Left kidney (tissue), 8 donors: ENCODE measurements around the gene NGF. TPM values are rescaled to one million over a fixed set of nuclear protein-coding genes. Genes with fewer than 3 reads are reported as not detected.
"Not testable (repeated sequence)": the region's sequence is repeated elsewhere in the genome, so short reads cannot be mapped to it uniquely, and the experiment has no call there.

Experiments
- DNase-seq: peaks from one replicate; pipeline ENCODE4 v3.0.0-alpha.2; 2013
- long read RNA-seq, 8 donors: transcript quantifications; one replicate each; lab custom pipeline, GENCODE V29; 2026
- polyA plus RNA-seq: library from polyadenylated mRNA; unstranded; fragments of 120-200 nt; gene quantifications from one replicate; pipeline ENCODE4 v1.2.1, GENCODE V29; 2013; ENCODE audit not compliant: insufficient read length

Gene NGF
- 1.8 TPM for polyA plus RNA-seq
- long read RNA-seq, donor 1: 0 reads
- long read RNA-seq, donor 2, partial matches to known transcripts: 0 of 1 reads
- long read RNA-seq, donor 2, other reads (novel, unspliced or antisense): 0 of 1 reads
- long read RNA-seq, donor 3: 0 reads
- long read RNA-seq, donor 4: 0 reads
- long read RNA-seq, donor 5, partial matches to known transcripts: 0 of 3 reads
- long read RNA-seq, donor 5, other reads (novel, unspliced or antisense): 0 of 3 reads
- long read RNA-seq, donor 6: 0 reads
- long read RNA-seq, donor 7, partial matches to known transcripts: 0 of 1 reads
- long read RNA-seq, donor 7, other reads (novel, unspliced or antisense): 0 of 1 reads
- long read RNA-seq, donor 8: 0 reads

DNA sequence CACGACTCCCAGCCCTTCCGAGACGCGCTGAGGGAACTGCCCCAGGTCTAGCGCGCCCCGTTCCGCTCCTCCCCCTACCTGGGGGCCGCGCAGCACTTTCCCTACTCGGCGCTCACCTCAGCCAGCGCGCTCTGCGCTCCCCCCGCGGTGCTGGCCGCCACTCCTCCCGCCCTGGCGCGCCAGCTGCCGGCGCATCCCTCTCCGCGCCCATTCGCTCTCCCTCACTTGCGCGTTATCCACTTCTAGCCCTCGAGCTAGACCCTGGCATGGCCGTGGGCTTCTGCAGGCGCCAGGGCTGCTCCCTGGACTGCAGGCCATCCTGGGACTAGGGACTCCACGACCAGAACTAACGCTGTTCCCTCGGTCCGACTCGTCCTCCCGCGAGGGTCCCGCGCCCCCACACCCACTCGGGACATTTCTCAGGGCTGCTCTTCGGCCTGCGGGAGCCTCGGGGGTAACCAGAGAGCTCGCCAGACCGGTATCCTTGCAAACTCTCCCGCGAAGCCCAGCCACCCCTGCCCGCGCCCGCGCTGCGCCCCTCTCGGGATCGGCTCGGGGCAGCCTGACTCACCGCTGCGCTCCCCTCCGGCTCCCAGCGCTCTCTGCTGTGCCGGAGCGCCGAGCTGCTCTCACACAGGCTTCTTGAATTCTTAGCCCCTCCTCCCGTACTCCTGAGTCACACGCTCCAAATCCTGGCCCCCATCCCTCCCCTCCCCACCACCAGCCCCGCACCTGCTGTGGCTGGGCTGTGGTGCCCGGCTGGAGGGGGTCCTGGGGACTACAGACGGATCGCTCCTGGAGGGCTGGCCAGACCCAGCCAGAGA, at the start of gene NGF:
TSS of gene NGF (minus strand) at position 617 of the 824 bp plus-strand sequence. CDS start 51,454 bp downstream, outside the sequence.
- DNase-seq: peak; percentile 28

DNA sequence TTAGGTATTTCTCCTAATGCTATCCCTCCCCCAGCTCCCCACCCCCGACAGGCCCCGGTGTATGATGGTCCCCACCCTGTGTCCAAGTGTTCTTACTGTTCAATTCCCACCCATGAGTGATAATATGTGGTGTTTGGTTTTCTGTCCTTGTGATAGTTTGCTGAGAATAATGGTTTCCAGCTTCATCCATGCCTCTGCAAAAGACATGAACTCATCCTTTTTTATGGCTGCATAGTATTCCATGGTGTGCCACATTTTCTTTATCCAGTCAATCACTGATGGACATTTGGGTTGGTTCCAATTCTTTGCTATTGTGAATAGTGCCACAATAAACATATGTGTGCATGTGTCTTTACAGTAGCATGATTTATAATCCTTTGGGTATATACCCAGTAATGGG, 45.4 kb upstream of the NGF start:
- not testable (repeated sequence) for DNase-seq

DNA sequence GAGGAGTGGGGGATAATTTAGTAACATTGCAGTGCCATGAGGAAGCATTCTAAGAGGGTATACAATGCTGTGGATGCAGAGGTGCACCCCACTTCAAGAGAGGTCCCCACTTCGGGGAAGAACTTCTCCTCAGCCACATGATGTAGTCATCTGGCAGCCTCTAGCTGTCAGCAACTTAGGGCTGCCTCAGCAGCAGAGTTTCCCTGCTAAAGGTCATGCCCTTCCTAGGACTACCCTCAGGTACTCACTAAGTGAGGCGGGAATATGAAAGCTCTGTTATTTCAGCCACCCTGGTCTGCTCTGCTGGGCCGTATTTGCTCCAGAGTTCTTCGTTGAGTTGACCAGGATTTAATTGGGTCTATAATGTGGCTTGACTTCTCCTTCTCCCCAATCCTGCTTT, 41.9 kb upstream of the NGF start:
- DNase-seq: no peak

DNA sequence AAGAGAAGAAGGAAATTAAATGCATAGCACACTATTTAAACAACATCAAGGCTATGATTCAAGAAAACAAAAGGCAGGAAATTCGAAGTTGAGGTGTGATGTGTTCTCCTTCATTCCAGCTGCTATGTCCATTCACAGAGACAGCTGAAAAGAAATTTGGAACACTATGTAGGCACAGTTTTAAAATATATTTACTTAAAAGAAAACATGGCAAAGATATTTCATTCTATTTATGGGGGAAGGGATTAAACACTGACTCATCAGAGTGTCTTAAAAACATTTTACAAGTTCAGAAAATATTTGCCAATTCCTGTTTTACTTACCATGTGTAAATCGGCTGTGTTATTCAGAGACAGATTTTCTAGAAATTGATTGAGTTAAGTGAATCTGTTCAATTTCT, 39.4 kb upstream of the NGF start:
- no peak for DNase-seq

DNA sequence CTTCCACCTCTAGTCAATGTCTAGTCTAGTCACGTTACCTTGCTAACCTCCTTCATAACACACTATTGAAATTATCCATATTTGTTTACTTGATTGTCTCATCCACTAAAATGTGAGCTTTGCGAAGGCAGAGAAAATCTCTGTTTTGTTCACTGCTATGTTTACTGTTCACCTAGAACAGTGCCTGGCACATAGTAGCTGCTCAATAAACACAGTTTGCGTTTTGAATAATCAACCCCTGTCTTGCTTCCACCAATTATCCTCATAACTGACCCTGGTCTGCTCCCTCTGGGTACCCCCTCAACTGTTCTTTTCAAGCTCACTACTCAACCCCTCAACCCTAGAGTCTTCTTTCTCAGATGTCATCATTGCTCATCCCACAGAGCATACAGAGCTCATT, 36.5 kb upstream of the NGF start:
- no peak for DNase-seq

DNA sequence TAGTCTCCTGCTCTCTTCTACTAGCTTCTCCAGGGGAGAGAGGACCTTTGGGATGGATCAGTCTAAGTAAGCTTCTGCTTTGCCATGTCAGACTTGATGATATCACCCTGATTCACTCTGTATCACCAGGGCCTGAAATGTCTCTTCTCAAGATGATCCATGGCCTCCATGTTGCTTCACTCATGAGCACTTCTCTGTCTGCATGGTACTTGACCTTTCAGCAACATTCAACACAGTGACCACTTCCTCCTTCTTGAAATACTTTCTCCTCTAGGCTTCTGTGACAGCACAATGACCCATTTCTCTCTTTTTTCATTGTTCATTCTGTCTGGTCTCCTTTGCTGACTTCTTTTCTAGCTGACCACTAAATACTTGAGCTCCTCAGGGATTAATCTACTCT, 35.3 kb upstream of the NGF start:
- DNase-seq: no peak

DNA sequence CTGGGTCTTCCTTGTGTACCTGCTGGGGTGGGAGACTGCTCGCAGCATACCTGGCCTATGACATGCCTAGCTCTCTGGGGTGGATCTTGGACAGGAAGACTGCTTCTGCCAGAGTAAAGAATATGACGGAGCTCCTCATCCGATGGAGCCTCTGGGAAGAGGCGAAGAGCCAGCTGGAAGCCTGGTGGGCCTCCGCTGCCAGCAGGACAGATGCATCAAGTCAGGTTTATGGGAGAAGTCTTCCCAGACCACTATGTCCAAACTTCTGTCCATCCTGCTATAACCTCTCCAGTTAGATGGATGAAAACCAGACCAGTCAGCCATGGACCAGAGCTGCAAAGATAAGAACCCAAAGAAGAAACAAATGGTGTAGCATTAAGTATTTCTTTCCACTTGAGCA, 27.7 kb upstream of the NGF start:
- DNase-seq: no peak

DNA sequence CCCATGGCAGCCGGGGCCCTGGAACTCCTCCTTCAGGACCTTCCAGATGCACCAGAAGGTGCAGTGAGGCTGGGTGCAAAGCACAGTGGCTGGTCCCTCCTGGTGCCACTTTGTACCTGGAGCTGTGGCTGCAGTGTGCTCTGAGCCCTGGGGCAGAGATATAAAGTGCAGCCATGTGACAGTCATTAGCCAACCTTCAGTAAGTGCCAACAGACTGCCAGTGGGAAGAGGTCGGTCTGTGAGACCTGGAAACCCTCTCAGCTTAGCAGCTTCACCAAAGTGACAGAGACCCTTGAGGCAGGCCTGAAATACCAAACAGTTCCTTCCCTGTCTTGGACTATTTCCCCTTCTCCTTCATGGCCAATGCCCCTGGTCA, 26.7 kb upstream of the NGF start:
- no peak for DNase-seq

DNA sequence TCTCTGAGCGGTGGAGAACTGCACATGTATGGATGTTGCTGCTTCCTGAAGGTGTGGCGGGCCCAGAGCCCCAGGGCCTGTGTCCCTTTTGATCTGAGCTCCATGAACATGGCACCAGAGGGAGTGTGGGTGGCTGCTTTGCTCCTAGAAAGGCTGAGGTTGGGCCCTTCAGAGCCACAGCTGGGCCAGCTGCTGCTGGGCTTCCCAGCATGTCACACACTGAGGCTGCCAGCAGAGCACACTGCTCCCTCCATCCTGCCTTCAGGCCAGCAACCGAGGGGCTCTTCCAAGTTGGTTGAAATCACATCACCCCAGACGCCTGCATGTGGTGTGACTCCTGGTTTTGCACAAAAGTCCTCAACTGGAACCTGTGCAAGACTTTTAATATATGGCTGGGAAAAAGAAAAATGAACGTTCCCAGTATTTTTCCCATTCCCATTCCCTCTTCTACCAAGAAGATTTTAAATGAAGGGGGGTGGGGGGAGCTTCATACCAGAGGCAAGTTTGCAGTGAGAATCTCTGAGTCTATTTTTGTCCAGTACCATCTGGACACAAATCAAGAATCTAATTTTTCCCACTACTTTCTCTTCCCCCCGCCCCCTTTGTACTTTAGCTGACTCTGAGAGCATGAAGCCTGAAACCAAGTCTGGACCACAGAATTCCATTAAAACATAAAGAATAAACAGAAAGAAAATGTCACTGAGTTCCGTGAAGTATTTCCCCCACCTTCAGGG, 26.2 kb upstream of the NGF start:
- DNase-seq: peak; percentile 17

DNA sequence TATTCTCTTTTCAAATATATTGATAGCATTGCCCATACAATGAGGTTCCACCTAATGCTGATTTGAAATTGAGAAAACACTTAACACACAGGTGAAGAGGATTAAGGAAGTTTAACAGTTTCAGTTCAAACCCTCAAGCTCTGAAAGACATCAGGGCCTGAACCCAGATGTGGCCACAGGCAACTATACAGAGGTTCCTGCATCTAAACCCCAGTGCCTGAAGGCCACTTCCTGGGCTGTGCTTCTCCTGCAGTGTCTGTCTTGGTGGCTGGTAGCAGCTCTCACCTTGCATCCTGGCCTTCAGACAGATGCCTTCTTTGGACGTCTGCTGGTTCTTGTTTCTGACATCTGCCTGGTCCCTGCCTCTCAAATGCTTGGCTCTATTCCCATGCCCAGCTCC, 25.1 kb upstream of the NGF start:
- DNase-seq: no peak

DNA sequence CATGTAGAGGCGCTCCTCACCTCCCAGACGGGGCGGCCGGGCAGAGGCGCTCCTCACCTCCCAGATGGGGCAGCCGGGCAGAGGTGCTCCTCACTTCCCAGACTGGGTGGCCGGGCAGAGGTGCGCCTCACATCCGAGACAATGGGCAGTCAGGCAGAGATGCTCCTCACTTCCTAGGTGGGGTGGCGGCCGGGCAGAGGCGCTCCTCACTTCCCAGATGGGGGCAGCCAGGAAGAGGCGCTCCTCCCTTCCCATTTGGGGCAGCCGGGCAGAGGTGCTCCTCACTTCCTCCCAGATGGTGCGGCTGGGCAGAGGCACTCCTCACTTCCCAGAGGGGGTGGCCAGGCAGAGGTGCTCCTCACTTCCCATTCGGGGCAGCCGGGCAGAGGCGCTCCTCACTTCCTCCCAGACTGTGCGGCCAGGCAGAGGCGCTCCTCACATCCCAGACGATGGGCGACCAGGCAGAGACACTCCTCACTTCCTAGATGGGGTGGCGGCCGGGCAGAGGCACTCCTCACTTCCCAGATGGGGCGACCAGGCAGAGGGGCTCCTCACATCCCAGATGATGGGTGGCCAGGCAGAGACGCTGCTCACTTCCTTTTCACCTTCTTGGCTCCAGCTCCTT, 22.6 kb upstream of the NGF start:
- DNase-seq: not testable (repeated sequence)

DNA sequence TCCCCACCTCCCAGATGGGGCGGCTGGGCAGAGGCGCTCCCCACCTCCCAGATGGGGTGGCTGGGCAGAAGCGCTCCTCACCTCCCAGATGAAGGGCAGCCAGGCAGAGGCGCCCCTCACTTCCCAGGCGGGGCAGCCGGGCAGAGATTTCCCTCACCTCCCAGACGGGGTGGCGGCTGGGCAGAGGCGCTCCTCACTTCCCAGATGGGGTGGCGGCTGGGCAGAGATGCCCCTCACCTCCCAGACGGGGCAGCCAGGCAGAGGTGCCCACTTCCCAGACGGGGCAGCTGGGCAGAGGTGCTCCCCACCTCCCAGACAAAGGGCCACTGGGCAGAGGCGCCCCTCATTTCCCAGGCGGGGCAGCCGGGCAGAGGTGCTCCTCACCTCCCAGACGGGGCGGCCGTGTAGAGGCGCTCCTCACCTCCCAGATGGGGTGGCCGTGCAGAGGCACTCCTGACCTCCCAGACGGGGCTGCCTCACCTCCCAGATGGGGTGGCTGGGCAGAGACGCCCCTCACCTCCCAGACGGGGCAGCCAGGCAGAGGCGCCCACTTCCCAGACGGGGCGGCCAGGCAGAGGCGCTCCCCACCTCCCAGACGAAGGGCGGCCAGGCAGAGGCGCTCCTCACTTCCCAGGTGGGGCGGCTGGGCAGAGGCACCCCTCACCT, 21.9 kb upstream of the NGF start:
- not testable (repeated sequence) for DNase-seq

DNA sequence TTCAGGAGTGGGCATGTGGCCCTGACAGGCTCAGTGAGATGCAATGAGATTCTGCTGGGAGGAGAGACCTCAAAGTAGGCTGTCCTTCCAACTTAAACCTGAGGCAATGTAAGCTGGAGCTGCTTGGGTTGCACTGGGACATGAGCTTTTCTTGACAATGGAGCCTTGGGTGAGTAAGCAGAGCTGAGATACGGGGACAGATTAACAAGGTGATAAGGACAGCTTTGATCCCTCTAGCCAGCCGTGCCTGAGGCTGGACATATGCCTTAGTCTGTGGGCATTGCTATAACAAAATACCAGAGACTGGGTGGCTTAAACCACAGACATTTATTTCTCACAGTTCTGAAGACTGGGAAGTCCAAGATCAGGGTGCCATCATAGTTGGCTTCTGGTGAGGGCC, 18.3 kb upstream of the NGF start:
- no peak for DNase-seq

DNA sequence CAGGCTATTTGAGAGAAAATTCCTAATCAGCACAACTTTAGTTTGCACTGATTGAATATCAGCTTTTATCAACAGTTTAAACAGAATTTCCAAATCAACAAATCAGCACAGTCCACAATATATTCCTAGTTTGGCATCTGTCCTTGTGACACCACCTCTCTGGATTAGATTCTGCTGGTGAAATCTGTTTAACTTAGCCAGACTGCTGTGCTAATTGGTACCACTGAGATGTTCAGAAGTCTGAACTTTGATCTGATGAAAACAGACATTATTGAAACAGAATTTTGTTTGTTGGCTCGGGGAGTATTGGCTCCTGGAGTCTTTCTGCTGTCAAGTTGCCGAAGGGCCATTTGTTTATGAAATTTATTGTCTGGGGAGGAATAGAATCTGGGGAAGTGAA, 17.0 kb upstream of the NGF start:
- no peak for DNase-seq

DNA sequence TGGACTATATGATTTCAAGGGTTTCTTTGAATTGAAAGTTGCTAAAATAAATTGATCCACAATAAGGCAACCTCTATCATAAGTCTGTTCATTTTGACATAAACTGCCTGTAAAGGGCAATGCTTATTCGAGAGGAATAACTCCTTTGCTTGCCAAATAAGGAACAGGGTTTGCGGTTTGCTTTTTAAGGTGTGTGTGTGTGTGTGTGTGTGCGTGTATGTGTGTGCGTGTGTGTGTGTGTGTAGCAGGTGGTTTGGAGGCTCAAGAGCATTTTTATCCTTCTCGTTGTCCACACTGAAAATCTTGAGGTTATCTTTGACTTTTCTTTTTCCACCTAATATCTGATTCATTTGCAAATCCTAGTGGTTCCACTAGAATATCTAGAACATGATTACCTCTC, 13.1 kb upstream of the NGF start:
- DNase-seq: no peak

DNA sequence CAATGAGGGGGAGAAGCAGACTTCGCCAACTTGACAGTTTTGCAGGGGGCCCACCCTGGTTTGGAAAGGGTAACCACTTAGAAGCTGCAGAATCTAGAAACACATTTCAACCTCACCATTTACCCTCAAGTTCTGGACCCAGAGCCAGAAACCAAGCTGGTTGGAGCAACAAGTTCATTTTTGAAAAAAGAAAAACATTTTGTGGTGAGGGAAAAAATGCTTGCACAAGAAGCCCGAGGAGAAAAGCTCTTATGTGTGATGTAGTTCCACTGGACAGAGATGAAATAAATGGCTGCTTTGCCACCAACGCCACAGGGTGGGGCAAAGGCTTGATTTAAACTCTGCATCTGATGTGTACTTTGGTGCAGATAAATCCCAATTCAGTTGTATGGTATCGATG, 10.6 kb upstream of the NGF start:
- DNase-seq: no peak

DNA sequence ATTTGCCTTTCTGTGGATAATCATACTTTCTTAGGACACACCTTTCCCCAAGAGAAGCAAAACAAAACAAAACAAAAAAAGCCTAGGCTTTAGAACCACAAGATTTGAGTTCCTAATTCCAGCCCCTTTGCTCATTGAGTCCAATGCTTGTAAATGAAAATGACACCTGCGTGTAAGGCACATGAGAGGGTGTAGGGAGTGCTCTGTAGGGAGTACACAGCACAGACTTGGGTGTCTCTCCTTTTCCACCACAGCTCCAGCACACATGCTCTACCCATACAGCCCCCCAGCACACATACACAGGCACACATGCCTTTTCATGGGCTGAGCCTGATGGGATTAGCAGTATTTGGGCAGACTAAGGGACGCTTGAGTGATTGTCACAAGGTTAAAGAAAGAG, 9.2 kb upstream of the NGF start:
- no peak for DNase-seq

DNA sequence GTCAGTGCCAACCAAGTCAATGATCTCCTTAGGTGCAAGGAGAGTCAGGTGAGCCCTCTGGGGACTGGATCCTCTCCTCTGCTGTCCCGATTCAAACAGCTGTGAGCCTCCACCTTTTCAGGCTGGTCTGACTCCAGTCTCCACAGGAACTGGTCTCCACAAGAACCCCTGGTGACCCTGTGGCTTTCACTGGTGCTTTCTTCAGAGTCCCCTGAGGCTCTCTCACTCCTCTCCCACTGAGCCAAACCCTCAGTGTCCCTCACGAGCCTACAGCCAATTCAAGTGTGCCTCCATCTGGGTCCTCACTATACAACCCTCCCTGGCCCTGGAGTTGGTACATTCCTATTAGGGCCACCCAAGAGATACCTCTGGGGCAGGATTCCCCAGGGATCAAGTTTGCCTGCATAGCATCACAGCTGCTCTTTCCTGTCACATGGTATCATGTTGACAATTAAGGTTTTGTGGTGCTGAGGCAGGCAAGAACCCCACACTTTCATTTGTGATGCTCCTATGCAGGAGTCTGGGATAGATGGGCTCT, 5.2 kb upstream of the NGF start:
- DNase-seq: no peak

DNA sequence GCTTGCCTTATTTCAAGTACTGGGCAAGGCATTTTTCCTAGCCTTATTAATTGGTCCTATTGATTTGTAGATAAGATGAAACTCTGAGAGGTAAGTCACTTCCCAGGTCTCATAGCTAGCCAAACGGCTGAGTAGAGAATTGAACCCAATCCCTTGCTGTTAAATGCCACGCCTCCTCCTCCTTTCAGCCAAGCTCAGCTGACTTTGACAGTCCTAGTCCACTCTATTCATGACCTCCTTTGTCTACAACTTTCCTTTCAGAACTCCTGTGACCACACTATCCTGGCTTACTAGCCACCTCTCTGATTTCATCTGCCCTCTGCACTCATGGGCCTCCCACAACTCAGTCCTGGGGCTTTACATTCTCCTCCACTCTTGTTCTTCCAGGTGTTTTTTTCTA, 3.9 kb upstream of the NGF start:
- DNase-seq: no peak

DNA sequence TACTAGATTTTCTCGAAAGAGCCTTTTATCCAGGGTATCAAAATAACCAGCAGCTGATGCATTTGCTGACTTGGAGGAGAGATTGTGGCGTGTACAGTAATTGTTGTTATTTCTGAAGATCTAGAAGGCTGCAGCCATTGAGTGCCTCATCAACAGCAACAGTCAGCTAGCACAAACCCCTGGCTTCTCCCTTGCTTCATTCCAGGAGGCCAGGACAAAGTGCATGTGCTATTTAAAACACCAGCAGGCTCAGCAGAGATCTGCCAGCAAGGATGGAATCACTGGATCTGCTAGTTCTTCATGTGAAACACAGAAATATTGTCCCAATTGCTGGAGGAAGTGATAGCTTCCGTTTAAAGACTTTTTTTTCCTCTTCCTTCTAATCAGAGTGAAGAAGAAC, 2.8 kb upstream of the NGF start:
- DNase-seq: no peak

DNA sequence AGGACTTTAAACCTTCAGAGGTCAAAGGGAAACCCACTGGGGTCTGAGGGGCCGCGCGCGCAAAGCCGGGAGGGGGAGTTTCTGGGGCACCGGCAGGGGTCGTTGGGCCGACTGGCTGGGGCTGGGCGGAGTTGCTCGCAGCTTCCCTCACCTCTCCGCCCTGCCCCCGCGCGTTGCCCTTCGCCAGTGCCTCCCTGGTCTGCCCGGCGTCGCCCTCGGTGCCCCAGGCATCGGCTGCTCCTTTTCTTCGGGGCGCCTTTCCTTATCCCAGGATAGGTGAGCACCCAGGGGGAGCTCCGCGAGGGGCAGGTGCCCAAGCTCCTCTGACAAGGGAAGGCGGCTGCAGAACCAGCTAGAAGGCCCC, 390 bp upstream of the NGF start:
- DNase-seq: peak; percentile 8

DNA sequence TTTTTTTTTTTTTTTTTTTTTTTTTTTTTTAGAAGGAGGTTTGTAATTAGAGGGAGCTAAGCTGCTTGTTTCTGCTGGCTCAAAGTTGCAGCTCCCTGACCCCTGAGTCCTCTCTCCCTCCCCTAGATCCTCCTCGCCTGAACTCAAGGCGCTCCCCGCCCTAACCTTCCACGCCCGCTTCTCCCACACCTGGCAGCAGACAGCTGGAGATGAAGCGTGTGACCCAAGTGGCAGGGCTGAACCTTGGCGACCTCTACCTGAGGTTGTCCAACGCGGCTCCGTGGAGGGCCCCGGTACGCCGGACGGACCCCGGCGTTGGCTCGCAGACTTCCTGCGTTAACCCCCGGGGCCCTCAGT, 795 bp downstream of the NGF start:
- peak; percentile 13 for DNase-seq
